B cell (primary cell): Measurements from ENCODE around the gene IFNA7. TPM values are rescaled to one million over a fixed set of nuclear protein-coding genes. Genes with fewer than 3 reads are reported as not detected.

ENCODE experiments used
- ATAC-seq: fragments of 200-7000 bp; cut with Tn5 transposase; one replicate; pipeline ENCODE4 v1.10.0; 2021; ENCODE audit warnings: low read depth, mild to moderate bottlenecking, moderate number of reproducible peaks, moderate library complexity
- CTCF ChIA-PET: fragments of 350-600 bp; sonication (Branson Sonifier 250); formaldehyde crosslinking; loops from one replicate; lab custom pipeline; 2021; ENCODE audit warnings: antibody characterized with exemption, inconsistent platforms; lab: Charles Lee
- POLR2A ChIA-PET: fragments of 350-600 bp; sonication (Branson Sonifier 250); formaldehyde crosslinking; loops from one replicate; lab custom pipeline; 2021; ENCODE audit warnings: antibody characterized with exemption; lab: Charles Lee
- DNase-seq: peaks from one replicate; pipeline ENCODE4 v3.0.0; 2013
- H2AFZ ChIP-seq: 2 replicates; pipeline ENCODE4 v1.6.1; 2012; ENCODE audit warnings: mild to moderate bottlenecking, low read depth, low read length; ENCODE audit not compliant: insufficient read depth, poor library complexity, severe bottlenecking
- H3K27ac ChIP-seq, 2 donors: 1 replicate in 1 of 2; 2 replicates in 1 of 2; pipeline ENCODE4 v1.5.1; 2012 to 2013; ENCODE audit warnings: low read length in 2 of 2, mild to moderate bottlenecking in 2 of 2, moderate library complexity in 1 of 2
- H3K27me3 ChIP-seq, 4 experiments: fragments of 200-600 bp in 1 of 4; sonication (generic) in 1 of 4; replicated peaks in 1 of 4; 1 replicate in 2 of 4; 2 replicates in 2 of 4; pipeline versions ENCODE4 v1.6.1 to v1.7.0; 2013 to 2016; ENCODE audit warnings: low read length in 3 of 4, mild to moderate bottlenecking in 2 of 4, mixed read lengths in 1 of 4, moderate library complexity in 1 of 4; ENCODE audit not compliant: insufficient read depth in 4 of 4, control insufficient read depth in 3 of 4; ENCODE audit errors: control extremely low read depth in 1 of 4
- H3K36me3 ChIP-seq, 2 experiments: replicated peaks in 1 of 2; 1 replicate in 1 of 2; 2 replicates in 1 of 2; pipeline versions ENCODE4 v1.6.1 to v1.7.1; 2013; ENCODE audit warnings: low read length in 1 of 2; ENCODE audit not compliant: insufficient read depth in 2 of 2, control insufficient read depth in 1 of 2; ENCODE audit errors: control extremely low read depth in 1 of 2, extremely low read depth in 1 of 2
- H3K4me1 ChIP-seq, 2 donors: fragments of 200-600 bp in 1 of 2; sonication (generic) in 1 of 2; 1 replicate in 1 of 2; 2 replicates in 1 of 2; pipeline versions ENCODE4 v1.5.1 to v1.6.1; 2013 to 2017; ENCODE audit warnings: low read length in 2 of 2; ENCODE audit not compliant: control insufficient read depth in 2 of 2, insufficient read depth in 2 of 2
- H3K4me2 ChIP-seq: replicated peaks from 2 replicates; pipeline ENCODE3; 2012; ENCODE audit warnings: mild to moderate bottlenecking, low read depth, low read length; ENCODE audit not compliant: poor library complexity, severe bottlenecking
- H3K4me3 ChIP-seq, 5 experiments: fragments of 200-600 bp in 1 of 5; sonication (generic) in 1 of 5; 1 replicate in 3 of 5; 2 replicates in 2 of 5; pipeline versions ENCODE4 v1.5.1 to v1.7.0; 2011 to 2016; ENCODE audit warnings: low read length in 4 of 5, mild to moderate bottlenecking in 4 of 5, low read depth in 2 of 5, control low read depth in 1 of 5, moderate library complexity in 1 of 5; ENCODE audit not compliant: insufficient read depth in 1 of 5; ENCODE audit errors: control extremely low read depth in 1 of 5, extremely low read depth in 1 of 5
- H3K79me2 ChIP-seq: fragments of 200-600 bp; sonication (generic); one replicate; pipeline ENCODE4 v1.6.0; 2016; ENCODE audit warnings: low read length; ENCODE audit not compliant: control insufficient read depth, insufficient read depth
- H3K9ac ChIP-seq: fragments of 200-600 bp; sonication (generic); 2 replicates; pipeline ENCODE4 v1.6.1; 2017; ENCODE audit warnings: mild to moderate bottlenecking, low read length, moderate library complexity
- H3K9me3 ChIP-seq, 3 donors: one replicate each; pipeline versions ENCODE4 v1.6.1 to v1.7.1; 2013; ENCODE audit warnings: low read length in 2 of 3; ENCODE audit not compliant: control insufficient read depth in 2 of 3, insufficient read depth in 1 of 3; ENCODE audit errors: control extremely low read depth in 1 of 3
- H4K20me1 ChIP-seq: 2 replicates; pipeline ENCODE4 v1.6.0; 2012; ENCODE audit warnings: mild to moderate bottlenecking, low read length; ENCODE audit not compliant: insufficient read depth, control insufficient read depth, poor library complexity, severe bottlenecking
- H3K27ac Mint-ChIP-seq: one replicate; pipeline ENCODE4 v1.8.0; 2021; ENCODE audit warnings: mixed read lengths
- H3K27me3 Mint-ChIP-seq: one replicate; pipeline ENCODE4 v1.8.0; 2021; ENCODE audit warnings: mixed read lengths
- H3K4me1 Mint-ChIP-seq: one replicate; pipeline ENCODE4 v1.8.0; 2021; ENCODE audit warnings: mixed read lengths
- H3K4me3 Mint-ChIP-seq: one replicate; pipeline ENCODE4 v1.8.0; 2021; ENCODE audit warnings: mixed read lengths
- H3K9me3 Mint-ChIP-seq: one replicate; pipeline ENCODE4 v1.8.0; 2022; ENCODE audit warnings: mixed read lengths; ENCODE audit not compliant: insufficient read depth
- CTCF ChIP-seq: fragments of 200-600 bp; IDR thresholded peaks from one replicate; pipeline ENCODE4 v1.8.0; 2022; ENCODE audit warnings: antibody characterized with exemption, mild to moderate bottlenecking
- EZH2 ChIP-seq: IDR thresholded peaks from 2 replicates; pipeline ENCODE4 v1.6.1; 2012; ENCODE audit warnings: borderline replicate concordance, low read depth, mild to moderate bottlenecking, moderate library complexity, low read length; ENCODE audit not compliant: insufficient read depth, poor library complexity, severe bottlenecking
- WGBS: methylation state at CpG from one replicate; pipeline ENCODE4 v1.1.5; 2013; ENCODE audit warnings: missing lambda C conversion rate; ENCODE audit not compliant: insufficient coverage; 5-methylcytosine and 5-hydroxymethylcytosine counted together
- intact Hi-C: fragments of 100-400 bp; cut with micrococcal nuclease; formaldehyde crosslinking; loops from one replicate; pipeline ENCODE4 v1.10.0; 2022
- polyA plus RNA-seq: library from polyadenylated mRNA; depleted of rRNA; stranded (reverse); fragments of >200 nt; gene quantifications from 2 replicates; pipeline ENCODE4 v1.2.3, GENCODE V29; 2012
- total RNA-seq, 2 donors: library from RNA; stranded (reverse); fragments of 120-200 nt in 1 of 2; gene quantifications; 1 replicate in 1 of 2; 2 replicates in 1 of 2; pipeline versions ENCODE4 v1.2.3 to v1.2.4, GENCODE V29; 2013 to 2022

Gene IFNA7
- total and polyA plus RNA-seq, 2 donors (not counting 1 experiment from before 2014, with no cell fraction given): not detected

GRCh38 chr9:21165516-21165915 lies 36.5 kb downstream of the IFNA7 start:
- H3K27me3 ChIP-seq: no peaks in the 10 kb centered on the region
- intact Hi-C loops: no loop called here
- TF ChIP-seq CTCF (no peak), EZH2 (no peak)

DNA sequence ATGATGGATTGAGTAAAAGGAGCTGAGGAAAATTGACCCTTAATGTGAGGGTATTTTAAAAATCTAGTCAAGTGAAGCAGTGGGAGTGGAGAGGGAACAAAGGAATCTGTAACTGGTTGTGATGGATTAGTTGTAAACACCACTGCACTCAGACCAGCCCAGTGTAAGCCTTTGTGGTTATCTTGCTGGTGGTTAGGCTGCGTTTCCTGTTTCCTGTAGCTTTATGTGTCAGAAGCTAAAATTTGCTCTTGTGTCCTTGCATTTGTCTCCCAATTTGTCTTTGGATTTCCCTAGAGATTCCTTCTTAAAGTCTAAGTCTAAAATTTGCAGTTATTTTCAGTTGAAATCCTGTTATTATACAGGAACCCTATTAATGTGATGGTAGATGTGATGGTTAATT lies 41.8 kb downstream of the IFNA7 start:
- Histone ChIP-seq H3K36me3 (no peaks in the 10 kb centered on the region), H3K79me2 (no peaks in the 10 kb centered on the region), H3K4me2 (no peak overlapping the region), H3K9ac (no peak overlapping the region), H3K27me3 (no peaks in the 10 kb centered on the region), H3K27ac (no peak overlapping the region), H2AFZ (no peak overlapping the region), H3K9me3 (peaks cover 0 to 4% (median 0%) of the 10 kb centered on the region in 3 donors), H3K4me3 (no peak overlapping the region), H3K4me1 (peaks cover 0 to 4% of the 10 kb centered on the region in 2 donors), H4K20me1 (no peaks in the 10 kb centered on the region)
- CTCF ChIA-PET: interaction anchor here (0.6 kb wide), 1 partner anchor 66 kb away, joined by 4 read pairs; no protein-coding TSS in a partner anchor
- intact Hi-C loops: no loop called here
- ATAC-seq (no peak), DNase-seq (no peak)
- no peak overlapping the region for H3K4me3 Mint-ChIP-seq
- WGBS: 0% methylated on average over 1 of the region's 1 CpG
- TF ChIP-seq CTCF (no peak), EZH2 (no peak)
- peaks cover 10% of the 10 kb centered on the region for H3K4me1 Mint-ChIP-seq
- H3K27ac Mint-ChIP-seq: no peak overlapping the region
- H3K27me3 Mint-ChIP-seq: peaks cover 4% of the 10 kb centered on the region
- no peaks in the 10 kb centered on the region for H3K9me3 Mint-ChIP-seq
- POLR2A ChIA-PET: no interaction called here

More at GRCh38 chr9:21165516-21165915, 36.5 kb downstream of the IFNA7 start:
- peaks cover 4% of the 10 kb centered on the region for H3K4me1 Mint-ChIP-seq
- Histone ChIP-seq H3K79me2 (no peaks in the 10 kb centered on the region), H3K9ac (no peak overlapping the region), H4K20me1 (no peaks in the 10 kb centered on the region), H3K36me3 (no peaks in the 10 kb centered on the region), H3K4me2 (no peak overlapping the region), H2AFZ (no peak overlapping the region), H3K4me1 (no peaks in the 10 kb centered on the region), H3K9me3 (no peaks in the 10 kb centered on the region), H3K27ac (no peak overlapping the region), H3K4me3 (no peak overlapping the region)
- POLR2A ChIA-PET: no interaction called here
- H3K27ac Mint-ChIP-seq: no peak overlapping the region
- peaks cover 13% of the 10 kb centered on the region for H3K27me3 Mint-ChIP-seq
- no peak overlapping the region for H3K4me3 Mint-ChIP-seq
- no peaks in the 10 kb centered on the region for H3K9me3 Mint-ChIP-seq
- DNase-seq: no peak
- CTCF ChIA-PET: no interaction called here
- no peak for ATAC-seq
- no CpG with 5 or more reads among the region's 1 CpG for WGBS
